Esophagus muscularis mucosa (tissue), 4 donors: ENCODE data around the gene SH2D7. TPM values are rescaled to one million over a fixed set of nuclear protein-coding genes. Genes with fewer than 3 reads are reported as not detected.

Experiments
- DNase-seq: peaks from one replicate; pipeline ENCODE4 v3.0.0-alpha.2; 2017; ENCODE audit errors: extremely low spot score
- H3K27ac ChIP-seq, 4 donors: fragments of 200-600 bp; sonication (generic); replicated peaks in 1 of 4; 1 replicate in 3 of 4; 2 replicates in 1 of 4; pipeline ENCODE4 v1.5.1; 2016 to 2019; ENCODE audit warnings: mild to moderate bottlenecking in 1 of 4
- H3K27me3 ChIP-seq, 4 donors: fragments of 200-600 bp; sonication (generic); one replicate each; pipeline versions ENCODE4 v1.5.1 to v1.6.0; 2016 to 2019
- H3K36me3 ChIP-seq, 4 donors: fragments of 200-600 bp; sonication (generic); one replicate each; pipeline ENCODE4 v1.5.1; 2016 to 2019
- H3K4me1 ChIP-seq, 4 donors: fragments of 200-600 bp; sonication (generic); one replicate each; pipeline ENCODE4 v1.5.1; 2016 to 2019
- H3K4me3 ChIP-seq, 4 donors: fragments of 200-600 bp; sonication (generic); 1 replicate in 2 of 4; 2 replicates in 2 of 4; pipeline ENCODE4 v1.5.1; 2016 to 2019; ENCODE audit warnings: mild to moderate bottlenecking in 4 of 4, moderate library complexity in 1 of 4
- H3K9me3 ChIP-seq, 4 donors: fragments of 200-600 bp; sonication (generic); 1 replicate in 3 of 4; 2 replicates in 1 of 4; pipeline ENCODE4 v1.5.1; 2016 to 2019
- EP300 ChIP-seq: sonication (generic); formaldehyde crosslinking; IDR thresholded peaks from one replicate; pipeline ENCODE4 v1.6.1; 2017; ENCODE audit warnings: antibody characterized with exemption
- POLR2A ChIP-seq: fragments of 450-650 bp; IDR thresholded peaks from one replicate; pipeline ENCODE4 v1.6.1; 2017; ENCODE audit warnings: antibody characterized with exemption, moderate library complexity, mild to moderate bottlenecking, low read depth
- POLR2AphosphoS5 ChIP-seq, 2 donors: sonication (generic); formaldehyde crosslinking; IDR thresholded peaks; one replicate each; pipeline ENCODE4 v1.6.1; 2017; ENCODE audit warnings: antibody characterized with exemption in 2 of 2
- WGBS: methylation state at CpG from one replicate; pipeline ENCODE4 v1.1.5; 2018; 5-methylcytosine and 5-hydroxymethylcytosine counted together
- intact Hi-C: fragments of 100-400 bp; cut with DNase I; formaldehyde crosslinking; loops from one replicate; pipeline ENCODE4 v1.15.1; 2023
- total RNA-seq, 4 donors: library from RNA; depleted of rRNA; stranded (reverse); fragments of >200 nt; gene quantifications; one replicate each; pipeline versions ENCODE4 v1.1.0 to v1.2.1, GENCODE V29; 2016
- TF ChIP-seq, protein P1 (sequence below), 3 experiments: fragments of 200-600 bp in 2 of 3; fragments of 450-650 bp in 1 of 3; sonication (generic) in 2 of 3; IDR thresholded peaks; one replicate each; pipeline ENCODE4 v1.5.1; 2017 to 2019; ENCODE audit warnings: antibody characterized with exemption in 3 of 3, mild to moderate bottlenecking in 2 of 3, moderate library complexity in 1 of 3

SH2D7 gene
- total RNA-seq, 4 donors from 2014 or later = not detected

DNA sequence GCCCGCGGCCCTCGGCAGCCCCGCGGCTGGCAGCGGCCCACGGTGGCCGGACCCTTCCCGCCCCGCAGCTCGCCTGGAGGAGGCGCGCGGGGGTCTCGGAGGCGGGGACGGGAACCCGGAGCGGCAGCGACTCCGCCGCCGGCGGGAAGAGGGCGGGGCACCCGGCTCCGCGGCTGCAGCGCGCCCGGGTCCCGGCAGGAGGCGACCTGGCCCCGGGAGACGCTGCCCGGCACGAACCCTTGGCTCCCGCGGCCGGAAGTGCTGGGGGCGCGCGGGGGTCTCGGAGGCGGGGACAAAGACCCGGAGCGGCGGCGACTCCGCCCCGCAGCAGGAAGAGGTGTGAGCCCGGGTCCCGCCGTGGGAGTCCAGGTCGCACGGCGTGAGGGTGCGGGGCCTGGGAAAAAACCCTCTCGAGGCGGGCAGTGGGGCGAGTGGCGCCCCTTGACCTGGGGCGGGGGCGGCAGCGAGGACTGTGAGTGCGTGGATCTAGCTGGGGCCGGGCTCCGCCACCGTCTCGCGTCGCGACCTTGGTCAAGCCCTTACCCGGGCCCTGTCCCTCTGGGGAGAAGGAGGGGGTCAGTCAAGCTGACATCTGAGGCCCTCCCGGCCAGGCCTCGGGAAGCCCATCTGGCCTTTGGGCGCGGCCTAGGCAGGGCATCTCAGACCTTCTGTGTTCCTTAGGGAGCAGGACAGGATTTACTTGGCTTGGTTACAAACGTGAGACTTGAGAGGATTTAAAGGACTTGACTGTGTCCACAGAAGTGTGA, 39.1 kb downstream of the SH2D7 start, which contains the start of gene CIB2:
TSS of gene CIB2 (minus strand) at position 151 of the 767 bp plus-strand sequence. CDS start 230 bp downstream, outside the sequence.
- H3K27ac ChIP-seq = peak within 1 kb of the TSS; percentile 85 to 88 (median 86)
- peak within 1 kb of the TSS; percentile 77 to 92 (median 88) for H3K4me3 ChIP-seq
- peaks cover 11 to 22% (median 19%) of the 10 kb centered on the region in 4 donors for H3K4me1 ChIP-seq
- no peak for DNase-seq
- 0% methylated on average over 1 of the region's 79 CpGs for WGBS
- TF ChIP-seq POLR2AphosphoS5 (IDR thresholded peaks at IDR 0.05) (peak; percentile 36 to 59), EP300 (no peak), POLR2A (no peak)
- TF ChIP-seq, protein P1, sequence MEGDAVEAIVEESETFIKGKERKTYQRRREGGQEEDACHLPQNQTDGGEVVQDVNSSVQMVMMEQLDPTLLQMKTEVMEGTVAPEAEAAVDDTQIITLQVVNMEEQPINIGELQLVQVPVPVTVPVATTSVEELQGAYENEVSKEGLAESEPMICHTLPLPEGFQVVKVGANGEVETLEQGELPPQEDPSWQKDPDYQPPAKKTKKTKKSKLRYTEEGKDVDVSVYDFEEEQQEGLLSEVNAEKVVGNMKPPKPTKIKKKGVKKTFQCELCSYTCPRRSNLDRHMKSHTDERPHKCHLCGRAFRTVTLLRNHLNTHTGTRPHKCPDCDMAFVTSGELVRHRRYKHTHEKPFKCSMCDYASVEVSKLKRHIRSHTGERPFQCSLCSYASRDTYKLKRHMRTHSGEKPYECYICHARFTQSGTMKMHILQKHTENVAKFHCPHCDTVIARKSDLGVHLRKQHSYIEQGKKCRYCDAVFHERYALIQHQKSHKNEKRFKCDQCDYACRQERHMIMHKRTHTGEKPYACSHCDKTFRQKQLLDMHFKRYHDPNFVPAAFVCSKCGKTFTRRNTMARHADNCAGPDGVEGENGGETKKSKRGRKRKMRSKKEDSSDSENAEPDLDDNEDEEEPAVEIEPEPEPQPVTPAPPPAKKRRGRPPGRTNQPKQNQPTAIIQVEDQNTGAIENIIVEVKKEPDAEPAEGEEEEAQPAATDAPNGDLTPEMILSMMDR (IDR thresholded peaks at IDR 0.05) = peak; percentile 80 to 92 (median 88)
- H3K9me3 ChIP-seq = no peaks in the 10 kb centered on the region
- no peaks in the 10 kb centered on the region for H3K27me3 ChIP-seq
- no peaks in the 10 kb centered on the region for H3K36me3 ChIP-seq
- intact Hi-C loops = no loop called here

GRCh38 chr15:78133801-78134200, 41.4 kb downstream of the SH2D7 start:
- intact Hi-C loops = no loop called here
- peaks cover 11 to 22% (median 19%) of the 10 kb centered on the region in 4 donors for H3K4me1 ChIP-seq
- H3K36me3 ChIP-seq = no peaks in the 10 kb centered on the region
- H3K4me3 ChIP-seq = no peak overlapping the region
- no peaks in the 10 kb centered on the region for H3K9me3 ChIP-seq
- DNase-seq = no peak
- H3K27me3 ChIP-seq = no peaks in the 10 kb centered on the region
- H3K27ac ChIP-seq = no peak overlapping the region
- no peak for TF ChIP-seq POLR2A
- no peak for TF ChIP-seq POLR2AphosphoS5 (IDR thresholded peaks at IDR 0.05)
- TF ChIP-seq, protein P1 (IDR thresholded peaks at IDR 0.05) = no peak
- no peak for TF ChIP-seq EP300
- 97% methylated on average over 2 of the region's 2 CpGs for WGBS

- Histone ChIP-seq H3K4me3 (no peak overlapping the region), H3K27ac (no peak overlapping the region), H3K27me3 (no peaks in the 10 kb centered on the region), H3K9me3 (no peaks in the 10 kb centered on the region), H3K4me1 (no peaks in the 10 kb centered on the region), H3K36me3 (no peaks in the 10 kb centered on the region)
- no peak for DNase-seq
- intact Hi-C loops = no loop called here
- TF ChIP-seq POLR2AphosphoS5 (IDR thresholded peaks at IDR 0.05) (no peak), EP300 (no peak), POLR2A (no peak)
- TF ChIP-seq, protein P1 (IDR thresholded peaks at IDR 0.05) = no peak
- 94% methylated on average over 5 of the region's 5 CpGs for WGBS
These were observed 47.2 kb downstream of the SH2D7 start for GRCh38 chr15:78139578-78139977.

DNA sequence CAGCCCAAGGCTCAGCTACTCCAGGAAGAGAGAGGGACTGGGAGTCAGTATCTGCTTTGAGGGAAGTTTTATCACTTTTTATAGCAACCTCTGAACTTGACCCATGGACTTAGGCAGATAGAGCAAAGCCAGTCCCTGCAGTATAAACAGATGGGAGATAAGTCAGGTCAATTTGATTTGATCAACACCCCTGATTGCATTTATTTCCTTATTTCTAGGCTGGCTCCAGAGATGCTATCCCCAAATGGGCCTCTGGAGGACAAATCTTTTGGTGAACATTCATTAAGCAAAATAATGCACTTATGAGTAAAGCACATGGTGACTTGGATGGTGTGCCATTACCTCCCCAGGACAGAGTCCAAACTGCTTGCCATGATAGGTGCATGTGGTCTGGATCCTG, 47.9 kb downstream of the SH2D7 start:
- Histone ChIP-seq H3K9me3 (no peaks in the 10 kb centered on the region), H3K36me3 (no peaks in the 10 kb centered on the region), H3K4me3 (no peak overlapping the region), H3K27me3 (no peaks in the 10 kb centered on the region), H3K27ac (no peak overlapping the region), H3K4me1 (no peaks in the 10 kb centered on the region)
- intact Hi-C loops = no loop called here
- no peak for DNase-seq
- no peak for TF ChIP-seq POLR2AphosphoS5 (IDR thresholded peaks at IDR 0.05)
- TF ChIP-seq POLR2A = no peak
- TF ChIP-seq, protein P1 (IDR thresholded peaks at IDR 0.05) = no peak
- no peak for TF ChIP-seq EP300
